CD14-positive monocyte (primary cell): Measurements from ENCODE around the gene ROR1. TPM values are rescaled to one million over a fixed set of nuclear protein-coding genes. Genes with fewer than 3 reads are reported as not detected.

Experiments
- DNase-seq, 3 donors: peaks; one replicate each; pipeline ENCODE4 v3.0.0-alpha.2; 2011 to 2022
- H2AFZ ChIP-seq: 2 replicates; pipeline ENCODE4 v1.6.0; 2012; ENCODE audit warnings: mild to moderate bottlenecking, low read depth, low read length, inconsistent platforms; ENCODE audit not compliant: insufficient read depth, poor library complexity, severe bottlenecking
- H3K27ac ChIP-seq, 2 donors: 1 replicate in 1 of 2; 2 replicates in 1 of 2; pipeline ENCODE4 v1.5.1; 2012 to 2013; ENCODE audit warnings: low read length in 2 of 2, control low read depth in 1 of 2, inconsistent platforms in 1 of 2, low read depth in 1 of 2, mild to moderate bottlenecking in 1 of 2
- H3K27me3 ChIP-seq, 2 donors: one replicate each; pipeline versions ENCODE4 v1.6.0 to v1.6.1; 2011 to 2013; ENCODE audit warnings: low read length in 2 of 2; ENCODE audit not compliant: control insufficient read depth in 2 of 2, insufficient read depth in 2 of 2
- H3K36me3 ChIP-seq, 2 donors: replicated peaks in 1 of 2; 1 replicate in 1 of 2; 2 replicates in 1 of 2; pipeline versions ENCODE4 v1.5.1 to v1.6.1; 2012 to 2013; ENCODE audit warnings: low read length in 2 of 2, control low read depth in 1 of 2, inconsistent platforms in 1 of 2, mild to moderate bottlenecking in 1 of 2; ENCODE audit not compliant: insufficient read depth in 2 of 2, control insufficient read depth in 1 of 2
- H3K4me1 ChIP-seq, 2 donors: 1 replicate in 1 of 2; 2 replicates in 1 of 2; pipeline versions ENCODE4 v1.5.1 to v1.6.1; 2012 to 2013; ENCODE audit warnings: low read length in 2 of 2, control low read depth in 1 of 2, inconsistent platforms in 1 of 2, mild to moderate bottlenecking in 1 of 2, moderate library complexity in 1 of 2; ENCODE audit not compliant: insufficient read depth in 2 of 2, control insufficient read depth in 1 of 2
- H3K4me2 ChIP-seq: replicated peaks from 2 replicates; pipeline ENCODE3; 2012; ENCODE audit warnings: low read length, moderate library complexity, mild to moderate bottlenecking; ENCODE audit not compliant: poor library complexity, severe bottlenecking; ENCODE audit errors: extremely low read depth
- H3K4me3 ChIP-seq, 3 experiments: fragments of 200-600 bp in 1 of 3; sonication (generic) in 1 of 3; replicated peaks in 1 of 3; 1 replicate in 2 of 3; 2 replicates in 1 of 3; pipeline ENCODE4 v1.5.1; 2011 to 2013; ENCODE audit warnings: low read length in 3 of 3, mild to moderate bottlenecking in 3 of 3, control low read depth in 2 of 3, low read depth in 2 of 3, inconsistent platforms in 1 of 3, moderate library complexity in 1 of 3
- H3K79me2 ChIP-seq: 2 replicates; pipeline ENCODE4 v1.6.0; 2012; ENCODE audit warnings: mild to moderate bottlenecking, control low read depth, inconsistent platforms, low read length, moderate library complexity; ENCODE audit not compliant: insufficient read depth
- H3K9ac ChIP-seq: 2 replicates; pipeline ENCODE4 v1.6.0; 2017; ENCODE audit warnings: low read length, mild to moderate bottlenecking; ENCODE audit not compliant: insufficient read depth, poor library complexity, severe bottlenecking
- H3K9me3 ChIP-seq, 2 donors: replicated peaks in 1 of 2; 1 replicate in 1 of 2; 2 replicates in 1 of 2; pipeline versions ENCODE4 v1.5.1 to v1.6.1; 2012 to 2013; ENCODE audit warnings: low read length in 2 of 2, control low read depth in 1 of 2; ENCODE audit not compliant: control insufficient read depth in 1 of 2, insufficient read depth in 1 of 2
- H4K20me1 ChIP-seq: 2 replicates; pipeline ENCODE4 v1.6.0; 2012; ENCODE audit warnings: mild to moderate bottlenecking, low read length, control low read depth, moderate library complexity; ENCODE audit not compliant: insufficient read depth
- H3K27ac Mint-ChIP-seq, 7 donors: one replicate each; pipeline ENCODE4 v1.8.0; 2020; ENCODE audit warnings: mild to moderate bottlenecking in 7 of 7, mixed read lengths in 7 of 7, moderate library complexity in 6 of 7, inconsistent platforms in 2 of 7
- H3K27me3 Mint-ChIP-seq, 3 donors: one replicate each; pipeline ENCODE4 v1.8.0; 2021 to 2022; ENCODE audit warnings: low read depth in 3 of 3, mild to moderate bottlenecking in 3 of 3, mixed read lengths in 3 of 3, moderate library complexity in 3 of 3, inconsistent platforms in 1 of 3
- H3K36me3 Mint-ChIP-seq, 2 donors: one replicate each; pipeline ENCODE4 v1.8.0; 2020; ENCODE audit warnings: mixed read lengths in 2 of 2, inconsistent platforms in 1 of 2, mild to moderate bottlenecking in 1 of 2
- H3K4me1 Mint-ChIP-seq: one replicate; pipeline ENCODE4 v1.8.0; 2020; ENCODE audit warnings: mild to moderate bottlenecking, mixed read lengths
- H3K4me3 Mint-ChIP-seq, 2 donors: one replicate each; pipeline ENCODE4 v1.8.0; 2020; ENCODE audit warnings: mild to moderate bottlenecking in 2 of 2, mixed read lengths in 2 of 2, moderate library complexity in 1 of 2
- H3K9me3 Mint-ChIP-seq, 7 donors: one replicate each; pipeline ENCODE4 v1.8.0; 2020 to 2022; ENCODE audit warnings: mixed read lengths in 7 of 7, mild to moderate bottlenecking in 6 of 7, moderate library complexity in 6 of 7, inconsistent platforms in 2 of 7
- WGBS: methylation state at CpG from one replicate; pipeline ENCODE4 v1.1.5; 2013; ENCODE audit warnings: missing lambda C conversion rate; ENCODE audit not compliant: insufficient coverage; 5-methylcytosine and 5-hydroxymethylcytosine counted together
- intact Hi-C, 2 donors: fragments of 100-400 bp; cut with micrococcal nuclease; formaldehyde crosslinking; loops; one replicate each; pipeline versions ENCODE4 v1.15.0 to v1.15.1; 2023
- polyA plus RNA-seq, 3 donors: library from polyadenylated mRNA; depleted of rRNA in 1 of 3; unstranded in 2 of 3; stranded (reverse) in 1 of 3; fragments of 300-500 nt in 2 of 3; fragments of >200 nt in 1 of 3; fragmentation: Illumina TruSeq in 2 of 3; gene quantifications; 1 replicate in 2 of 3; 2 replicates in 1 of 3; pipeline ENCODE4 v1.2.3, GENCODE V29; 2012 to 2021
- TF ChIP-seq, protein P1 (sequence below): fragments of 200-600 bp; IDR thresholded peaks from one replicate; pipeline ENCODE4 v1.8.0; 2022; ENCODE audit warnings: antibody characterized with exemption, mild to moderate bottlenecking

ROR1 gene
- polyA plus RNA-seq, 3 donors, result not detected

DNA sequence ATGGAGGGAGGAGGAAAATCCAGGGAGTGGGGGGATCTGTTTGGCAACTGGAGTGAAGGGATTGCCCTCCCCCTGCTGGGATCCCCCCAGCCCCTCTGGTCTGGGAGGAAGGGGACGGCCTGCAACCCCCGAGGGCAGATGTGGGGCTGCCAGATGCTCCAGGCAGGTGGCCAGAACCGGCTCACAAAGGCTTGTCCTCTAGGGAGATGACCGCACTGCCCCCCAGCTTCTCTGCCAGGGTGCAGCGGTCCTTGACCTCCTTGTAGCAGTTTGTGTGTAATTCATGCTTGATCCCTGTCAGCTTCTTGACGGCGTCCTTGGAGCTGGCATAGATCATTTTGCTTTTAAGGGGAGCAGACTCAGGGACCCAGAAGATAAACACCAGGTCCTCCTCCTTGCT is 69.2 kb downstream of the ROR1 start:
- H3K9me3 Mint-ChIP-seq, result peaks cover 0 to 3% (median 0%) of the 10 kb centered on the region in 7 donors
- H3K4me1 Mint-ChIP-seq, result peaks cover 3% of the 10 kb centered on the region
- Histone ChIP-seq H4K20me1 (no peaks in the 10 kb centered on the region), H3K9ac (no peak overlapping the region), H3K4me1 (no peaks in the 10 kb centered on the region), H3K27me3 (no peaks in the 10 kb centered on the region), H3K79me2 (no peaks in the 10 kb centered on the region), H2AFZ (no peak overlapping the region), H3K9me3 (no peaks in the 10 kb centered on the region), H3K4me2 (no peak overlapping the region), H3K36me3 (no peaks in the 10 kb centered on the region), H3K4me3 (no peak overlapping the region), H3K27ac (no peak overlapping the region)
- no peak overlapping the region for H3K27ac Mint-ChIP-seq
- DNase-seq, result no peak
- H3K27me3 Mint-ChIP-seq, result peaks cover 3 to 5% (median 4%) of the 10 kb centered on the region in 3 donors
- H3K4me3 Mint-ChIP-seq, result no peak overlapping the region
- no peaks in the 10 kb centered on the region for H3K36me3 Mint-ChIP-seq
- intact Hi-C loops, result no loop called here
- TF ChIP-seq, protein P1, sequence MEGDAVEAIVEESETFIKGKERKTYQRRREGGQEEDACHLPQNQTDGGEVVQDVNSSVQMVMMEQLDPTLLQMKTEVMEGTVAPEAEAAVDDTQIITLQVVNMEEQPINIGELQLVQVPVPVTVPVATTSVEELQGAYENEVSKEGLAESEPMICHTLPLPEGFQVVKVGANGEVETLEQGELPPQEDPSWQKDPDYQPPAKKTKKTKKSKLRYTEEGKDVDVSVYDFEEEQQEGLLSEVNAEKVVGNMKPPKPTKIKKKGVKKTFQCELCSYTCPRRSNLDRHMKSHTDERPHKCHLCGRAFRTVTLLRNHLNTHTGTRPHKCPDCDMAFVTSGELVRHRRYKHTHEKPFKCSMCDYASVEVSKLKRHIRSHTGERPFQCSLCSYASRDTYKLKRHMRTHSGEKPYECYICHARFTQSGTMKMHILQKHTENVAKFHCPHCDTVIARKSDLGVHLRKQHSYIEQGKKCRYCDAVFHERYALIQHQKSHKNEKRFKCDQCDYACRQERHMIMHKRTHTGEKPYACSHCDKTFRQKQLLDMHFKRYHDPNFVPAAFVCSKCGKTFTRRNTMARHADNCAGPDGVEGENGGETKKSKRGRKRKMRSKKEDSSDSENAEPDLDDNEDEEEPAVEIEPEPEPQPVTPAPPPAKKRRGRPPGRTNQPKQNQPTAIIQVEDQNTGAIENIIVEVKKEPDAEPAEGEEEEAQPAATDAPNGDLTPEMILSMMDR, result no peak
- 94% methylated on average over 5 of the region's 7 CpGs for WGBS

DNA sequence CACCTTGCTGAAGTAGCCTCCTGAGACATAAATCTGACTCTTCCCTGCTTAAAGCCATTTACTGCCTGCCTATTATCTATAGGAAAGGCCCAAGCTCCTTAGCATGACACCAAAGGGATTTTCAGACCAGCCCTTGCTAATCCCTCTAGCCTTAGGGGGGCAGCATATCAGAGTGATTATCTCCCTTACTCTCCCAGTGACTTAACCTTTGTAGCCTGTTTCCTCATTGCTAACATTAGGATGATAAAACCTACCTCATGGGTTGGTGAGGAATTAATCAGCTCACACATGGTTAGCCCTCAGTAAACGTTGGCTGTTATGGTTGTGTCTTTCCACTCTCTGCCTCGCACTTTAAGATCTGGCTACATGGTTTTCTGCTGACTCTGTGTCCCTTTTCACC is 70.1 kb downstream of the ROR1 start:
- no peak overlapping the region for H3K27ac Mint-ChIP-seq
- H3K36me3 ChIP-seq, result no peaks in the 10 kb centered on the region
- peaks cover 0 to 3% (median 0%) of the 10 kb centered on the region in 7 donors for H3K9me3 Mint-ChIP-seq
- peaks cover 3 to 5% (median 4%) of the 10 kb centered on the region in 3 donors for H3K27me3 Mint-ChIP-seq
- no peak overlapping the region for H3K4me2 ChIP-seq
- no peaks in the 10 kb centered on the region for H4K20me1 ChIP-seq
- TF ChIP-seq, protein P1, result no peak
- H3K27me3 ChIP-seq, result no peaks in the 10 kb centered on the region
- H3K4me3 ChIP-seq, result no peak overlapping the region
- H3K36me3 Mint-ChIP-seq, result no peaks in the 10 kb centered on the region
- H3K4me1 ChIP-seq, result no peaks in the 10 kb centered on the region
- WGBS, result 83% methylated on average over 2 of the region's 2 CpGs
- H3K79me2 ChIP-seq, result no peaks in the 10 kb centered on the region
- no peak for DNase-seq
- no peak overlapping the region for H3K4me3 Mint-ChIP-seq
- H3K4me1 Mint-ChIP-seq, result peaks cover 3% of the 10 kb centered on the region
- H3K9me3 ChIP-seq, result no peaks in the 10 kb centered on the region
- intact Hi-C loops, result no loop called here
- no peak overlapping the region for H3K9ac ChIP-seq
- H2AFZ ChIP-seq, result no peak overlapping the region
- H3K27ac ChIP-seq, result no peak overlapping the region
